Activated B cell treated with CpG ODN at 0.5 μM for 24 hours (primary cell): Measurements from ENCODE around the gene SSH2. TPM values are rescaled to one million over a fixed set of nuclear protein-coding genes. Genes with fewer than 3 reads are reported as not detected.
A peak's percentile ranks its signal among the peaks of the same experiment; 100 is the strongest.

Source experiments
- ATAC-seq: fragments of 200-7000 bp; cut with Tn5 transposase; one replicate; pipeline ENCODE4 v1.10.0; 2021; ENCODE audit warnings: low read depth, mild to moderate bottlenecking, moderate library complexity
- CTCF ChIA-PET: fragments of 350-600 bp; sonication (Branson Sonifier 250); formaldehyde crosslinking; loops from one replicate; lab custom pipeline; 2021; ENCODE audit warnings: antibody characterized with exemption; lab: Charles Lee
- POLR2A ChIA-PET: fragments of 350-600 bp; sonication (Branson Sonifier 250); formaldehyde crosslinking; loops from one replicate; lab custom pipeline; 2021; ENCODE audit warnings: antibody characterized with exemption; lab: Charles Lee
- DNase-seq: peaks from one replicate; pipeline ENCODE4 v3.0.0; 2022
- H3K27ac Mint-ChIP-seq: one replicate; pipeline ENCODE4 v1.8.0; 2020; ENCODE audit warnings: mixed read lengths
- H3K27me3 Mint-ChIP-seq: one replicate; pipeline ENCODE4 v1.8.0; 2021; ENCODE audit warnings: mixed read lengths
- H3K36me3 Mint-ChIP-seq: one replicate; pipeline ENCODE4 v1.8.0; 2021; ENCODE audit warnings: low read depth, mixed read lengths
- H3K4me1 Mint-ChIP-seq: one replicate; pipeline ENCODE4 v1.8.0; 2021; ENCODE audit warnings: mixed read lengths
- H3K4me3 Mint-ChIP-seq: one replicate; pipeline ENCODE4 v1.8.0; 2020; ENCODE audit warnings: mild to moderate bottlenecking, mixed read lengths
- H3K9me3 Mint-ChIP-seq: one replicate; pipeline ENCODE4 v1.8.0; 2020; ENCODE audit warnings: mixed read lengths
- CTCF ChIP-seq: fragments of 200-600 bp; IDR thresholded peaks from one replicate; pipeline ENCODE4 v1.8.0; 2022; ENCODE audit warnings: antibody characterized with exemption, mild to moderate bottlenecking
- intact Hi-C: fragments of 100-400 bp; cut with micrococcal nuclease; formaldehyde crosslinking; loops from one replicate; pipeline ENCODE4 v1.15.1; 2024
- total RNA-seq: library from RNA; stranded (reverse); gene quantifications from 2 replicates; pipeline ENCODE4 v1.2.3, GENCODE V29; 2022

The SSH2 gene
- total RNA-seq, 1 donor from 2014 or later, result 95.7 TPM

DNA sequence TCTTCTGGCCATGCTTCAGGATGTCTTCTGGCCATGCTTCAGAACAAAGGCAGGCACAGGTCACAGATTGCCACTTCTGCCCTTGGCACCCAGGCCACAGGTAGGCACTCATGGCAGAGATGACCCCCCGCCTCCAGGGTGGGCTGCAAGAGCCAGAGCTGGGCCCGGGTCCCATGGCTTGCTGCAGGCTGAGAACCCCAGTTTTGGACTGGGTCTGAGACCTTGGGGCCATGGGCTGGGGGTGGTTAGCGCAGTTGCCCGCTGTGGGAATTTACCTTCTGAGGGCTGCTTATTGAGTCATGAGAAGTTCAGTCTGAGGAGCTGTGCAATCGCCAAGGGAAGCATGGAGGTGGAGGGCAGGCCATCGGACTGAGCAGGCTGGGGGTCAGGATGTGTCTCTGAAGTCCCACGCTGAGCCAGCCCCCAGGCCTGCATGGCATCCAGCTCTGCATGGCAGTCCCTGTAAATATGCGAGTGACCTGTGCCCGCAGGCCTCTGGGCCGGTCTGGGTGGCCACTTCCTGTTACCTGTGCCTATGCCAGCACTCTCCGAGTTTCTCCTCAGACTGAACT, 335.4 kb downstream of the SSH2 start:
- peaks cover 3% of the 10 kb centered on the region for H3K36me3 Mint-ChIP-seq
- no peaks in the 10 kb centered on the region for H3K27me3 Mint-ChIP-seq
- no peak for TF ChIP-seq CTCF
- peaks cover 38% of the 10 kb centered on the region for H3K4me1 Mint-ChIP-seq
- no peaks in the 10 kb centered on the region for H3K9me3 Mint-ChIP-seq
- no peak overlapping the region for H3K27ac Mint-ChIP-seq
- POLR2A ChIA-PET, result interaction anchor here (0.7 to 1.1 kb wide), 4 partner anchors 14 to 27 kb away, joined by 3 to 5 read pairs (median 4); no protein-coding TSS in a partner anchor
- DNase-seq (no peak), ATAC-seq (no peak)
- intact Hi-C loops, result loop anchor here (10.0 kb wide), 1 partner anchor 640 kb away; the partner anchor contains the start of gene PHF12
- H3K4me3 Mint-ChIP-seq, result peak overlapping the region; percentile 73
- CTCF ChIA-PET, result interaction anchor here (0.6 to 4.3 kb wide), 4 partner anchors 16 to 225 kb away, joined by 3 to 70 read pairs (median 7); no protein-coding TSS in a partner anchor

DNA sequence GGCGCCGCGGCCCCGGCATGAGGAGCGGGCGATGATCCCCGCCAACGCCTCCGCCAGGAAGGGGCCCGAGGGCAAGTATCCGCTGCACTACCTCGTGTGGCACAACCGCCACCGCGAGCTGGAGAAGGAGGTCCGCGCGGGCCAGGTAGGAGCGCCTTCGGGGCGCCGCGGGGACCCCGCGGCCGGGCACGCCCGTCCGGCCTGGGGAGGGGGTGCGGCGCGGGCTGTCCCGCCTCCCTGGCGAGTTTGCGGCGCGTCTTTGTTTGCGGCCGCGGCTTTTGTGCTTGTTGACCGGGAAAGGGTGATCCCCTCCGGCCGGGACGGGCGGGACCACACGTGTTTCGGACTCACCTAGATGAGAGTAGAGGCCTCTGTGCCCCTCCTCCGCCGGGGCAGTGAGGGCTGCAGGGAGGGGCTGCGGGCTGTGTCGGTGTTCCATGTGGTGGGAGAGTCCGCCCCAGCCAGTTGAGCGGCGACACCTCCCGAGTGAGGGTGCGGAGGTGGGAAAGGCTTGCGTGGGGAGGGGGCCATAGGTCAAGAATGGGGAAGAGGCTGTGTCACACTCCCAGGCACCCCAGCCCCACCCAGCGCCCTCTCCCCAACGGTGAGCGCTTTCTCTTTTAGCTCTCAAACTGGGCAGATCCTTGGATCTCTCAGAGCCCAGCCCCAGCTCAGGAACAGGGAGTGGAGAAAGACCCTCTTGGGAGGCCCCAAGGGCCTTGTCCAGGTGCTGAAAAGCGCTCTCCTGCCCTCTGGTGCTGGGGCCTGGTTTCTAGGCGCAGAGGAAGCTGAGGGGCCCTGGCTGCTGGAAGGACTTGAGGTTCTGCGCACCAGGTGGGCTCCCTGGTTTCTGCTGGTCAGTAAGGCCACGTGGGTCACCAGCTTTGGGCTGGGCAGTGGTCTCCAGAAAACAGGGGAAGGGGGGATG, 336.2 kb downstream of the SSH2 start:
- TF ChIP-seq CTCF, result no peak
- peak overlapping the region; percentile 73 for H3K4me3 Mint-ChIP-seq
- intact Hi-C loops, result loop anchor here (10.0 kb wide), 1 partner anchor 639 kb away; the partner anchor contains the start of gene PHF12
- POLR2A ChIA-PET, result interaction anchor here (0.7 to 3.4 kb wide), 8 partner anchors 13 to 204 kb away, joined by 3 to 32 read pairs (median 4); partner anchors contain the start of gene TAOK1
- ATAC-seq, result no peak
- no peak overlapping the region for H3K27ac Mint-ChIP-seq
- CTCF ChIA-PET, result interaction anchor here (0.6 to 4.3 kb wide), 9 partner anchors 15 to 224 kb away, joined by 3 to 70 read pairs (median 6); partner anchors contain the start of gene TP53I13
- peaks cover 3% of the 10 kb centered on the region for H3K36me3 Mint-ChIP-seq
- H3K27me3 Mint-ChIP-seq, result no peaks in the 10 kb centered on the region
- DNase-seq, result no peak
- no peaks in the 10 kb centered on the region for H3K9me3 Mint-ChIP-seq
- H3K4me1 Mint-ChIP-seq, result peaks cover 38% of the 10 kb centered on the region

GRCh38 chr17:29592850-29593551, 337.0 kb downstream of the SSH2 start, which contains the start of gene ANKRD13B:
ANKRD13B (plus strand) TSS chr17:29593132; CDS start chr17:29593622, 490 bp downstream.
- no peak for ATAC-seq
- peaks cover 45% of the 10 kb centered on the region for H3K4me1 Mint-ChIP-seq

More at GRCh38 chr17:29592850-29593551, 337.0 kb downstream of the SSH2 start, which contains the start of gene ANKRD13B:
- H3K36me3 Mint-ChIP-seq, result peaks cover 3% of the 10 kb centered on the region
- no peak for TF ChIP-seq CTCF
- no peaks in the 10 kb centered on the region for H3K9me3 Mint-ChIP-seq
- no peak within 1 kb of the TSS for H3K27ac Mint-ChIP-seq
- peak within 1 kb of the TSS; percentile 83 for H3K4me3 Mint-ChIP-seq
- DNase-seq, result no peak
- ChIA-PET POLR2A (interaction anchor here (0.6 to 3.4 kb wide), 6 partner anchors 12 to 203 kb away, joined by 3 to 32 read pairs (median 4); partner anchors contain the start of gene TAOK1), CTCF (interaction anchor here (1.0 to 4.3 kb wide), 12 partner anchors 9 to 338 kb away, joined by 3 to 70 read pairs (median 8); partner anchors contain the start of genes SSH2 and TP53I13)
- intact Hi-C loops, result loop anchor here (10.0 kb wide), 1 partner anchor 638 kb away; the partner anchor contains the start of gene PHF12
- no peaks in the 10 kb centered on the region for H3K27me3 Mint-ChIP-seq
